Ovary (tissue), 9 donors: ENCODE measurements around the gene TSPAN16. TPM values are rescaled to one million over a fixed set of nuclear protein-coding genes. Genes with fewer than 3 reads are reported as not detected.

ENCODE experiments used
- DNase-seq, 5 donors: peaks; one replicate each; pipeline ENCODE4 v3.0.0-alpha.2; 2019 to 2020
- H3K27ac ChIP-seq, 2 donors: fragments of 200-600 bp; one replicate each; pipeline versions ENCODE4 v1.5.1 to v1.8.0; 2019 to 2022
- H3K27me3 ChIP-seq: fragments of 200-600 bp; one replicate; pipeline ENCODE4 v1.8.0; 2022
- H3K36me3 ChIP-seq: fragments of 200-600 bp; sonication (generic); one replicate; pipeline ENCODE4 v1.5.1; 2019
- H3K4me1 ChIP-seq: one replicate; pipeline ENCODE4 v1.8.1; 2013; ENCODE audit warnings: mild to moderate bottlenecking, moderate library complexity; ENCODE audit not compliant: insufficient read depth
- H3K4me3 ChIP-seq: fragments of 200-600 bp; sonication (generic); one replicate; pipeline ENCODE4 v1.5.1; 2017
- H3K9me3 ChIP-seq, 2 donors: fragments of 200-600 bp in 1 of 2; sonication (generic) in 1 of 2; one replicate each; pipeline versions ENCODE4 v1.5.1 to v1.8.1; 2013 to 2019; ENCODE audit warnings: mild to moderate bottlenecking in 1 of 2, moderate library complexity in 1 of 2
- EP300 ChIP-seq: sonication (generic); formaldehyde crosslinking; IDR thresholded peaks from one replicate; pipeline ENCODE4 v1.6.1; 2017; ENCODE audit warnings: antibody characterized with exemption
- POLR2A ChIP-seq: fragments of 450-650 bp; IDR thresholded peaks from one replicate; pipeline ENCODE4 v1.6.1; 2017; ENCODE audit warnings: antibody characterized with exemption, mild to moderate bottlenecking, moderate library complexity
- WGBS, 3 donors: extraction: QIAGEN DNeasy Blood & Tissue Kit in 1 of 3; methylation state at CpG; one replicate each; pipeline versions ENCODE4 v1.1.5 to v1.1.7; 2013 to 2017; 5-methylcytosine and 5-hydroxymethylcytosine counted together
- intact Hi-C, 4 donors: fragments of 100-400 bp; cut with DNase I; formaldehyde crosslinking; loops; one replicate each; pipeline versions ENCODE4 v1.11.0 to v1.15.1; 2022 to 2023
- polyA plus RNA-seq, 2 donors: library from polyadenylated mRNA; stranded (reverse); fragments of 200-250 nt in 1 of 2; fragments of 350-450 nt in 1 of 2; fragmentation: Illumina TruSeq in 1 of 2; extraction: RNeasy Lipid Tissue Mini Kit (QIAGEN cat#74804) in 1 of 2; gene quantifications; one replicate each; pipeline ENCODE4 v1.2.3, GENCODE V29; 2013 to 2014
- total RNA-seq, 7 donors: library from RNA; depleted of rRNA in 2 of 7; stranded (reverse); fragments of >200 nt in 2 of 7; fragmentation: NEBNext Ultra II Directional in 3 of 7; extraction: Animal tissue kit (Norgen Biotek cat#: 25700) in 3 of 7; gene quantifications; one replicate each; pipeline versions ENCODE4 v1.1.0 to v1.2.4, GENCODE V29; 2016 to 2023
- TF ChIP-seq, protein P1 (sequence below), 3 donors: fragments of 450-650 bp in 2 of 3; fragments of 200-600 bp in 1 of 3; IDR thresholded peaks; one replicate each; pipeline versions ENCODE4 v1.5.1 to v1.8.0; 2016 to 2022; ENCODE audit warnings: antibody characterized with exemption in 3 of 3, mild to moderate bottlenecking in 1 of 3
- donor health status: DM: no; HTN: no; CAD: no; lungs with moderate emphysema.
- donor health status: DM: no; HTN: no; CAD: no.
- donor health status: Bipolar disorder and iron deficiency.
- donor health status: DM: yes; HTN: yes; CAD: no.
- donor health status: DM: no; HTN: no; CAD: no.
- donor health status: DM: yes; HTN: yes; CAD: no.

TSPAN16 gene
- total and polyA plus RNA-seq, 9 donors: not detected

DNA sequence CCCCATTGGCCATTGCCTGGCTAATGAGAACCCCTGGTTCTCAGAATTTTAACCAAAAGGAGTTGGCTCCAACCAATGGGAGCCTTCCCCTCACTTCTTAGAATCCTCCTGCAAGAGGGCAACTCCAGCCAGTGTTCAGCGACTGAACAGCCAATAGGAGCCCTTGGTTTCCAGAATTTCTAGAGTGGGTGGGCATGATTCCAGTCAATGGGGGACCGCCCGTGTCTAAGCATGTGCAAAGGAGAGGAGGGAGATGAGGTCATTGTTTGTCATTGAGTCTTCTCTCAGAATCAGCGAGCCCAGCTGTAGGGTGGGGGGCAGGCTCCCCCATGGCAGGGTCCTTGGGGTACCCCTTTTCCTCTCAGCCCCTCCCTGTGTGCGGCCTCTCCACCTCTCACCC, 69.0 kb downstream of the TSPAN16 start:
- WGBS, 3 donors: 63 to 64% (median 63%) methylated on average over 5 of the region's 5 CpGs
- intact Hi-C loops: no loop called here
- no peaks in the 10 kb centered on the region for H3K36me3 ChIP-seq
- H3K4me3 ChIP-seq: no peak overlapping the region
- H3K27me3 ChIP-seq: no peaks in the 10 kb centered on the region
- DNase-seq: no peak
- no peaks in the 10 kb centered on the region for H3K9me3 ChIP-seq
- no peak overlapping the region for H3K27ac ChIP-seq
- H3K4me1 ChIP-seq: no peaks in the 10 kb centered on the region
- TF ChIP-seq EP300: no peak
- TF ChIP-seq, protein P1, sequence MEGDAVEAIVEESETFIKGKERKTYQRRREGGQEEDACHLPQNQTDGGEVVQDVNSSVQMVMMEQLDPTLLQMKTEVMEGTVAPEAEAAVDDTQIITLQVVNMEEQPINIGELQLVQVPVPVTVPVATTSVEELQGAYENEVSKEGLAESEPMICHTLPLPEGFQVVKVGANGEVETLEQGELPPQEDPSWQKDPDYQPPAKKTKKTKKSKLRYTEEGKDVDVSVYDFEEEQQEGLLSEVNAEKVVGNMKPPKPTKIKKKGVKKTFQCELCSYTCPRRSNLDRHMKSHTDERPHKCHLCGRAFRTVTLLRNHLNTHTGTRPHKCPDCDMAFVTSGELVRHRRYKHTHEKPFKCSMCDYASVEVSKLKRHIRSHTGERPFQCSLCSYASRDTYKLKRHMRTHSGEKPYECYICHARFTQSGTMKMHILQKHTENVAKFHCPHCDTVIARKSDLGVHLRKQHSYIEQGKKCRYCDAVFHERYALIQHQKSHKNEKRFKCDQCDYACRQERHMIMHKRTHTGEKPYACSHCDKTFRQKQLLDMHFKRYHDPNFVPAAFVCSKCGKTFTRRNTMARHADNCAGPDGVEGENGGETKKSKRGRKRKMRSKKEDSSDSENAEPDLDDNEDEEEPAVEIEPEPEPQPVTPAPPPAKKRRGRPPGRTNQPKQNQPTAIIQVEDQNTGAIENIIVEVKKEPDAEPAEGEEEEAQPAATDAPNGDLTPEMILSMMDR (IDR thresholded peaks at IDR 0.05): no peak
- no peak for TF ChIP-seq POLR2A

Other genes with a start within 250 kb of the TSPAN16 start
- gene LDLR, start 206.7 kb upstream of the TSPAN16 start, total RNA-seq: 100 to 1,000 TPM in 5 of 7 donors, 10 to 100 TPM in 2; 54.2 to 436 (median 141) TPM
- gene LDLR, start 206.7 kb upstream of the TSPAN16 start, polyA plus RNA-seq: 100 to 1,000 TPM in 1 of 2 donors, 10 to 100 TPM in 1; 31.1 to 205 TPM
- 1 to 10 TPM in 4 of 7 donors, under 1 TPM in 2, not detected in 1; 0.93 to 2.7 (median 1.0) TPM for gene SPC24, start 140.4 kb upstream of the TSPAN16 start, total RNA-seq
- under 1 TPM; 0.47 to 0.78 TPM for gene SPC24, start 140.4 kb upstream of the TSPAN16 start, polyA plus RNA-seq
- 100 to 1,000 TPM; 238 to 642 (median 479) TPM for gene KANK2, start 98.6 kb upstream of the TSPAN16 start, total RNA-seq
- 100 to 1,000 TPM; 289 to 433 TPM for gene KANK2, start 98.6 kb upstream of the TSPAN16 start, polyA plus RNA-seq
- gene ANGPTL8, start 56.5 kb upstream of the TSPAN16 start, total RNA-seq: under 1 TPM in 3 of 7 donors, not detected in 4; 0.50 to 0.93 (median 0.51) TPM
- under 1 TPM in 1 of 2 donors, not detected in 1; 0.86 TPM for gene ANGPTL8, start 56.5 kb upstream of the TSPAN16 start, polyA plus RNA-seq
- 10 to 100 TPM; 17.2 to 60.0 (median 38.0) TPM for gene DOCK6, start 33.6 kb upstream of the TSPAN16 start, total RNA-seq
- 10 to 100 TPM; 12.8 to 18.0 TPM for gene DOCK6, start 33.6 kb upstream of the TSPAN16 start, polyA plus RNA-seq
- gene RAB3D, start 43.5 kb downstream of the TSPAN16 start, total RNA-seq: 10 to 100 TPM in 5 of 7 donors, 1 to 10 TPM in 2; 6.8 to 27.2 (median 17.3) TPM
- gene RAB3D, start 43.5 kb downstream of the TSPAN16 start, polyA plus RNA-seq: 1 to 10 TPM; 4.7 to 9.1 TPM
- 100 to 1,000 TPM in 2 of 7 donors, 10 to 100 TPM in 5; 64.0 to 296 (median 80.5) TPM for gene TMEM205, start 50.1 kb downstream of the TSPAN16 start, total RNA-seq
- 10 to 100 TPM; 71.4 to 99.5 TPM for gene TMEM205, start 50.1 kb downstream of the TSPAN16 start, polyA plus RNA-seq
- gene CCDC159, start 50.4 kb downstream of the TSPAN16 start, total RNA-seq: 10 to 100 TPM; 21.0 to 38.6 (median 30.2) TPM
- 10 to 100 TPM; 31.9 to 41.9 TPM for gene CCDC159, start 50.4 kb downstream of the TSPAN16 start, polyA plus RNA-seq
- gene PLPPR2, start 59.3 kb downstream of the TSPAN16 start, total RNA-seq: 10 to 100 TPM; 12.3 to 42.5 (median 31.5) TPM
- 10 to 100 TPM; 11.6 to 23.2 TPM for gene PLPPR2, start 59.3 kb downstream of the TSPAN16 start, polyA plus RNA-seq
- gene SWSAP1, start 78.5 kb downstream of the TSPAN16 start, total RNA-seq: 1 to 10 TPM in 6 of 7 donors, under 1 TPM in 1; 0.60 to 3.3 (median 2.5) TPM
- 1 to 10 TPM; 1.4 to 2.4 TPM for gene SWSAP1, start 78.5 kb downstream of the TSPAN16 start, polyA plus RNA-seq
- gene EPOR, start 88.2 kb downstream of the TSPAN16 start, total RNA-seq: 10 to 100 TPM in 1 of 7 donors, 1 to 10 TPM in 6; 2.5 to 19.9 (median 4.8) TPM
- gene EPOR, start 88.2 kb downstream of the TSPAN16 start, polyA plus RNA-seq: 1 to 10 TPM; 3.7 to 5.0 TPM
- 10 to 100 TPM in 1 of 7 donors, 1 to 10 TPM in 6; 2.2 to 28.0 (median 5.6) TPM for gene RGL3, start 123.2 kb downstream of the TSPAN16 start, total RNA-seq
- 10 to 100 TPM in 1 of 2 donors, 1 to 10 TPM in 1; 2.5 to 10.5 TPM for gene RGL3, start 123.2 kb downstream of the TSPAN16 start, polyA plus RNA-seq
- 1 to 10 TPM in 2 of 7 donors, under 1 TPM in 5; 0.18 to 5.4 (median 0.56) TPM for gene ODAD3, start 139.0 kb downstream of the TSPAN16 start, total RNA-seq
- 1 to 10 TPM in 1 of 2 donors, under 1 TPM in 1; 0.42 to 1.1 TPM for gene ODAD3, start 139.0 kb downstream of the TSPAN16 start, polyA plus RNA-seq
- 100 to 1,000 TPM in 6 of 7 donors, 10 to 100 TPM in 1; 76.5 to 338 (median 291) TPM for gene PRKCSH, start 139.5 kb downstream of the TSPAN16 start, total RNA-seq
- 100 to 1,000 TPM; 224 to 239 TPM for gene PRKCSH, start 139.5 kb downstream of the TSPAN16 start, polyA plus RNA-seq
- gene ELAVL3, start 184.9 kb downstream of the TSPAN16 start, total RNA-seq: not detected
- gene ELAVL3, start 184.9 kb downstream of the TSPAN16 start, polyA plus RNA-seq: not detected
- 10 to 100 TPM in 6 of 7 donors, 1 to 10 TPM in 1; 7.7 to 16.8 (median 11.4) TPM for gene ZNF653, start 209.7 kb downstream of the TSPAN16 start, total RNA-seq
- gene ZNF653, start 209.7 kb downstream of the TSPAN16 start, polyA plus RNA-seq: 1 to 10 TPM; 2.9 to 9.5 TPM
- 10 to 100 TPM; 57.0 to 84.8 (median 58.2) TPM for gene ECSIT, start 233.0 kb downstream of the TSPAN16 start, total RNA-seq
- gene ECSIT, start 233.0 kb downstream of the TSPAN16 start, polyA plus RNA-seq: 10 to 100 TPM; 16.3 to 73.1 TPM
- gene CNN1, start 242.7 kb downstream of the TSPAN16 start, total RNA-seq: 100 to 1,000 TPM in 1 of 7 donors, 10 to 100 TPM in 6; 13.9 to 485 (median 59.2) TPM
- gene CNN1, start 242.7 kb downstream of the TSPAN16 start, polyA plus RNA-seq: 100 to 1,000 TPM in 1 of 2 donors, 10 to 100 TPM in 1; 76.5 to 725 TPM